ENCODE measurements around the gene NR3C2. TPM values are rescaled to one million over a fixed set of nuclear protein-coding genes. Genes with fewer than 3 reads are reported as not detected.

NR3C2 gene
- total and polyA plus RNA-seq, 12 donors: 2.2 to 28.6 (median 23.3) TPM

DNA sequence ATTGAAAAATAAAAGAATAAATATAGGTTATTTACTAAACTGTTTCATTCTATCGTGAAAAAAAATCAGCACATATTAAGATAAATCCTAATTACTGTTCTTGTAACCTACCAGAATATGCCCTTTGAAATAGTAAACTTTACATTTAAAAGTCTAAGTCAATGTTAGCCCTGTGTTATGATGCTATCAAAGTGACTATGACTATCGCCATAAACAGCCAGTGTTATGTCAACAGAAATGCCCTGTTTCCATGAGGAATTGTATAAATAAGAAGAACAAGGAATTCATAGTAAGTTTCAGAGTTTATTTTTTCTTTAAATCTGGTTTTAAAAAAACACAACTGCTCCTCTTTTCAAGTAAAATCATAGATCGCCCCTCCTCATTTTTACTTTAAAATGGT lies 11.4 kb downstream of the NR3C2 start:
- no peak for DNase-seq
- Histone ChIP-seq H3K27ac (no peak overlapping the region), H3K36me3 (peaks cover 0 to 8% (median 0%) of the 10 kb centered on the region in 9 donors), H3K27me3 (no peaks in the 10 kb centered on the region), H3K4me3 (no peak overlapping the region), H3K9me3 (no peaks in the 10 kb centered on the region), H3K4me1 (peaks cover 0 to 89% (median 40%) of the 10 kb centered on the region in 9 donors)
- TF ChIP-seq, protein P1, sequence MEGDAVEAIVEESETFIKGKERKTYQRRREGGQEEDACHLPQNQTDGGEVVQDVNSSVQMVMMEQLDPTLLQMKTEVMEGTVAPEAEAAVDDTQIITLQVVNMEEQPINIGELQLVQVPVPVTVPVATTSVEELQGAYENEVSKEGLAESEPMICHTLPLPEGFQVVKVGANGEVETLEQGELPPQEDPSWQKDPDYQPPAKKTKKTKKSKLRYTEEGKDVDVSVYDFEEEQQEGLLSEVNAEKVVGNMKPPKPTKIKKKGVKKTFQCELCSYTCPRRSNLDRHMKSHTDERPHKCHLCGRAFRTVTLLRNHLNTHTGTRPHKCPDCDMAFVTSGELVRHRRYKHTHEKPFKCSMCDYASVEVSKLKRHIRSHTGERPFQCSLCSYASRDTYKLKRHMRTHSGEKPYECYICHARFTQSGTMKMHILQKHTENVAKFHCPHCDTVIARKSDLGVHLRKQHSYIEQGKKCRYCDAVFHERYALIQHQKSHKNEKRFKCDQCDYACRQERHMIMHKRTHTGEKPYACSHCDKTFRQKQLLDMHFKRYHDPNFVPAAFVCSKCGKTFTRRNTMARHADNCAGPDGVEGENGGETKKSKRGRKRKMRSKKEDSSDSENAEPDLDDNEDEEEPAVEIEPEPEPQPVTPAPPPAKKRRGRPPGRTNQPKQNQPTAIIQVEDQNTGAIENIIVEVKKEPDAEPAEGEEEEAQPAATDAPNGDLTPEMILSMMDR (IDR thresholded peaks at IDR 0.05): no peak
- WGBS, 2 donors: 88 to 90% methylated on average over 3 of the region's 3 CpGs
- intact Hi-C loops (cut with DNase I): loop anchor here in 2 of 10 donors (5.0 kb wide), 2 partner anchors 34 to 134 kb away; no protein-coding TSS in a partner anchor
- ATAC-seq: no peak

DNA sequence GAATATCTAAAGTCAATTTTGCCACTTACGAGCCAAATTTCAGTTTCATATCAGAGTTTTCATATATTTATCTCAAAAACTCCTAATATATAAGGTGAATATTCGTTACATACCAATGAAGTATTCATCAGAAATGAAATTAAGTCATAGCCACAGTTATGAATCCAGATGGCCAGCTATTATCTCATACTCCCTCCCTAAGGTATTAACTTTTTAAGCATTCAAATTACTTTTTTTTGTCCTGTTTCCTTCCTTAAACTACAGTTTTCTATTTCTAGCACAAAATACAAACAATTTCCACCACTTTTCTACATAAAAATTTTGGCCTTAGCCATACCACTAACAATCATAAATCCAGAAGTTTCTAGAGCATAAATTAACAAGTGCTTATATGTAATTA lies 13.0 kb downstream of the NR3C2 start:
- intact Hi-C loops (cut with DNase I): loop anchor here in 1 of 10 donors (10.0 kb wide), 1 partner anchor 504 kb away; no protein-coding TSS in a partner anchor
- Histone ChIP-seq H3K36me3 (no peaks in the 10 kb centered on the region), H3K27me3 (no peaks in the 10 kb centered on the region), H3K9me3 (no peaks in the 10 kb centered on the region), H3K27ac (no peak overlapping the region), H3K4me1 (peaks cover 0 to 80% (median 32%) of the 10 kb centered on the region in 9 donors), H3K4me3 (no peak overlapping the region)
- no peak for ATAC-seq
- WGBS, 2 donors: 66 to 71% methylated on average over 2 of the region's 2 CpGs
- DNase-seq: no peak
- TF ChIP-seq, protein P1 (IDR thresholded peaks at IDR 0.05): no peak

DNA sequence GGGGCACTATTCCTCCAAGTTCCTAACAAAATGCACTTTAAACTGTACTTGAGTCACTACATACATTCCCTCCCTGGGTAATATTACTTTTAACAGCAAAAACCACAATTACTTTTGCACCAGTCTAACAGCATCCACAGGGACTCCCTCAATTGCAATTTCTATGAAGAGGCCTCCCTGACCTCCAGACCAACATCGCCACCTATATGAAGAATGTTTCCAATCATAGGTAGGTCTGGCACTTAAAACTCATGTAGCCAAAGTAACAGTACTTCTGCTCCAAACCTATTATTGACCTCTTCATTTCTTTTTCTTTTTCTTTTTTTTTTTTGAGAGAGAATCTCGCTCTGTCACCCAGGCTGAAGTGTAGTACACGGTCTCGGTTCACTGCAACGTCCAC lies 15.6 kb downstream of the NR3C2 start:
- intact Hi-C loops (cut with DNase I): loop anchor here in 1 of 10 donors (10.0 kb wide), 1 partner anchor 502 kb away; no protein-coding TSS in a partner anchor
- 98 to 99% methylated on average over 5 of the region's 5 CpGs for WGBS, 2 donors
- H3K27me3 ChIP-seq: no peaks in the 10 kb centered on the region
- TF ChIP-seq, protein P1 (IDR thresholded peaks at IDR 0.05): no peak
- H3K4me1 ChIP-seq: peaks cover 0 to 60% (median 19%) of the 10 kb centered on the region in 9 donors
- H3K36me3 ChIP-seq: no peaks in the 10 kb centered on the region
- no peak overlapping the region for H3K4me3 ChIP-seq
- ATAC-seq (no peak), DNase-seq (no peak)
- no peaks in the 10 kb centered on the region for H3K9me3 ChIP-seq
- H3K27ac ChIP-seq: no peak overlapping the region

DNA sequence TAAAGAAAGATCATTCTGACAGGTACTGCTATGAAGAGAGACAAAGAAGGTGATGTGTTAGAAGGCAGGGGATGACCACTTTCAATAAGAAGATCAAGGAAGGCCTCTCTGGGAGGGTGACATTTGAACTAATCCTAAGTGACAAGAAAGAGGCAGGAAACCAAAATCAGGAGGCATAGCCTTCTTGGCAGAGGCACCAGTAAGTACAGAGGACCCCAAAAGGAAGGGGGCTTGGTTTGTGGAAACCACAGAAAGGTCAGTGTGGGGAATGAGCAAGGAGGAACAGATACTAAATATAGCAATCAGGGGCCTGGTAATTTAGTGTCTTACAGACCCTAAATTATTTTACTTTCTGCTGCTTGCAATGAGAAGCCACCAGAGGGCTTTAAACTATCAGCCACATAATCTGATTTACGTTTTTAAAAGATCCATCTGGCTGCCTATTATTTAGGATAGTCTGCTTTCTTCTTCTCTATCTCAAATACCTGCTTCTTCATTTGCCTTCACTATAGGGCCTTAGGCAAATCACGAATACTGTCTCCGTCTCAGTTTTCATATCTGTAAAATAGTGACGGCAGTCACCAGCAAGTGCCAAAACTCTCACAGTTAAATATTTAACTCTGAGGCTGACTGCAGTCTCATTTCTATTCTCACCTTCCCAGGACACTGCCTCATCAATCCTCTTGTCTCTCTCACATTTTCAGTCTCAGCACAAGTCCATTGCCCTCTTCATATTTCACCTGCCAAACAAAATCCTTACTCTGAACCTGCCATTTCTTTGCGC lies 16.7 kb downstream of the NR3C2 start:
- intact Hi-C loops (cut with DNase I): loop anchor here in 1 of 10 donors (10.0 kb wide), 1 partner anchor 501 kb away; no protein-coding TSS in a partner anchor
- WGBS, 2 donors: 57 to 60% methylated on average over 5 of the region's 5 CpGs
- H3K27ac ChIP-seq: no peak overlapping the region
- H3K4me1 ChIP-seq: peaks cover 0 to 60% (median 20%) of the 10 kb centered on the region in 9 donors
- ATAC-seq (no peak), DNase-seq (no peak)
- no peaks in the 10 kb centered on the region for H3K9me3 ChIP-seq
- no peaks in the 10 kb centered on the region for H3K36me3 ChIP-seq
- H3K4me3 ChIP-seq: no peak overlapping the region
- TF ChIP-seq, protein P1 (IDR thresholded peaks at IDR 0.05): peak in 2 of 9 donors; percentile 8 to 14
- H3K27me3 ChIP-seq: no peaks in the 10 kb centered on the region

All from heart right ventricle (tissue), 16 donors.